SK-N-SH treated with all-trans-retinoic acid at 6 μM for 48 hours (cell line): ENCODE measurements around the gene USP5.

Experiments used
- BACH2 ChIP-seq: fragments of 250-450 bp; sonication (Bioruptor Pico); IDR thresholded peaks from 2 replicates; pipeline ENCODE4 v1.9.0; 2021; ENCODE audit warnings: mild to moderate bottlenecking, borderline replicate concordance
- CREB5 ChIP-seq: fragments of 250-450 bp; sonication (Bioruptor Pico); IDR thresholded peaks from 2 replicates; pipeline ENCODE4 v1.5.1; 2020; ENCODE audit warnings: low read depth, mild to moderate bottlenecking, moderate library complexity
- ESRRG ChIP-seq: fragments of 250-450 bp; sonication (Bioruptor Pico); IDR thresholded peaks from 2 replicates; pipeline ENCODE4 v1.6.1; 2021; ENCODE audit warnings: mild to moderate bottlenecking
- PATZ1 ChIP-seq: fragments of 250-450 bp; sonication (Bioruptor Pico); IDR thresholded peaks from 2 replicates; pipeline ENCODE4 v1.8.0; 2020; ENCODE audit warnings: mild to moderate bottlenecking, moderate library complexity, borderline replicate concordance
- RARB ChIP-seq: fragments of 250-450 bp; sonication (Bioruptor Pico); IDR thresholded peaks from 2 replicates; pipeline ENCODE4 v1.8.0; 2021; ENCODE audit warnings: mild to moderate bottlenecking, moderate library complexity
- TOX ChIP-seq: fragments of 250-450 bp; sonication (Bioruptor Pico); IDR thresholded peaks from 2 replicates; pipeline ENCODE4 v1.8.0; 2021; ENCODE audit warnings: mild to moderate bottlenecking, moderate library complexity, borderline replicate concordance
- TSHZ2 ChIP-seq: fragments of 250-450 bp; sonication (Bioruptor Pico); IDR thresholded peaks from 2 replicates; pipeline ENCODE4 v1.5.0; 2020; ENCODE audit warnings: mild to moderate bottlenecking, moderate library complexity
- ZC3H10 ChIP-seq: fragments of 250-450 bp; sonication (Bioruptor Pico); IDR thresholded peaks from 2 replicates; pipeline ENCODE4 v1.5.1; 2021; ENCODE audit warnings: mild to moderate bottlenecking, moderate library complexity
- ZFP3 ChIP-seq: fragments of 250-450 bp; sonication (Bioruptor Pico); IDR thresholded peaks from 2 replicates; pipeline ENCODE4 v1.5.0; 2020; ENCODE audit warnings: mild to moderate bottlenecking, moderate library complexity
- ZFP30 ChIP-seq: fragments of 450-650 bp; formaldehyde crosslinking; IDR thresholded peaks from 2 replicates; pipeline ENCODE4 v1.5.0; 2022; ENCODE audit warnings: mild to moderate bottlenecking, moderate library complexity
- ZNF8 ChIP-seq: fragments of 450-650 bp; formaldehyde crosslinking; IDR thresholded peaks from 2 replicates; pipeline ENCODE4 v1.5.0; 2020; ENCODE audit warnings: mild to moderate bottlenecking, moderate library complexity

- TF ChIP-seq BACH2 (CRISPR knock-in tag) (no peak), ZNF8 (CRISPR knock-in tag) (no peak), ESRRG (CRISPR knock-in tag) (no peak), TSHZ2 (CRISPR knock-in tag) (no peak), CREB5 (CRISPR knock-in tag) (no peak), PATZ1 (no peak), RARB (CRISPR knock-in tag) (no peak), ZFP30 (CRISPR knock-in tag) (no peak), ZC3H10 (CRISPR knock-in tag) (no peak), ZFP3 (CRISPR knock-in tag) (no peak), TOX (no peak)
Measured at GRCh38 chr12:6899837-6900519, 48.0 kb downstream of the USP5 start.
